GM06990 (cell line): ENCODE results near the gene IFNAR1.
A peak's percentile ranks its signal among the peaks of the same experiment; 100 is the strongest.

ENCODE experiments used
- DNase-seq: peaks from one replicate; pipeline ENCODE4 v3.0.0-alpha.2; 2011; ENCODE audit not compliant: insufficient read length; ENCODE audit errors: extremely low read depth
- H3K27me3 ChIP-seq: replicated peaks from 2 replicates; pipeline ENCODE4 v1.6.0; 2011; ENCODE audit warnings: low read length; ENCODE audit not compliant: control insufficient read depth, insufficient read depth
- H3K36me3 ChIP-seq: 2 replicates; pipeline ENCODE4 v1.5.1; 2011; ENCODE audit warnings: low read length; ENCODE audit not compliant: control insufficient read depth, insufficient read depth
- H3K4me3 ChIP-seq: replicated peaks from 2 replicates; pipeline ENCODE4 v1.5.1; 2011; ENCODE audit warnings: low read depth, mild to moderate bottlenecking, control low read depth, low read length
- TF ChIP-seq, protein P1 (sequence below): IDR thresholded peaks from 2 replicates; pipeline ENCODE4 v1.5.1; 2011; ENCODE audit warnings: low read length, control low read depth, mild to moderate bottlenecking, inconsistent platforms; ENCODE audit not compliant: insufficient read depth, poor library complexity, severe bottlenecking

The IFNAR1 gene

DNA sequence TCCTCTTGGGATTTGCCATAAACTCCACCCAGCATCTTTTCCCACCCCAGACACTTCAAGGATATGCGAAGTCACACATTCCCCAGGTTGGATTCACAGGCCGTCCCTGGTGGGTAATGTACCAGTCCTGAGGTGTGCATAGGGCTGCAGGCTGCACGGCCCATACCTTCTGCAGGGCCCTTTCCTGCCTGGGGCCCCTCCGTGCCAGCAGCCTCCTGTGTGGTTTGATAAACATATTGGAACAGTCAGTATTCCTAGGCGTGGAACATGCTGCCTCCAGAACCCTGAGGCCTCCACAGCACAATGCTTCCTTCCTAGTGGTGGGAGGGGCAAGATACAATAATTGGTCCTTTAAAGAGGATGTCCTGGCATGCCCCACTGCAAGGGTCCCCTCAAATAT lies 32.0 kb upstream of the IFNAR1 start:
- Histone ChIP-seq H3K4me3 (no peak overlapping the region), H3K27me3 (no peaks in the 10 kb centered on the region), H3K36me3 (peaks cover 28% of the 10 kb centered on the region)
- no peak for DNase-seq
- TF ChIP-seq, protein P1, sequence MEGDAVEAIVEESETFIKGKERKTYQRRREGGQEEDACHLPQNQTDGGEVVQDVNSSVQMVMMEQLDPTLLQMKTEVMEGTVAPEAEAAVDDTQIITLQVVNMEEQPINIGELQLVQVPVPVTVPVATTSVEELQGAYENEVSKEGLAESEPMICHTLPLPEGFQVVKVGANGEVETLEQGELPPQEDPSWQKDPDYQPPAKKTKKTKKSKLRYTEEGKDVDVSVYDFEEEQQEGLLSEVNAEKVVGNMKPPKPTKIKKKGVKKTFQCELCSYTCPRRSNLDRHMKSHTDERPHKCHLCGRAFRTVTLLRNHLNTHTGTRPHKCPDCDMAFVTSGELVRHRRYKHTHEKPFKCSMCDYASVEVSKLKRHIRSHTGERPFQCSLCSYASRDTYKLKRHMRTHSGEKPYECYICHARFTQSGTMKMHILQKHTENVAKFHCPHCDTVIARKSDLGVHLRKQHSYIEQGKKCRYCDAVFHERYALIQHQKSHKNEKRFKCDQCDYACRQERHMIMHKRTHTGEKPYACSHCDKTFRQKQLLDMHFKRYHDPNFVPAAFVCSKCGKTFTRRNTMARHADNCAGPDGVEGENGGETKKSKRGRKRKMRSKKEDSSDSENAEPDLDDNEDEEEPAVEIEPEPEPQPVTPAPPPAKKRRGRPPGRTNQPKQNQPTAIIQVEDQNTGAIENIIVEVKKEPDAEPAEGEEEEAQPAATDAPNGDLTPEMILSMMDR, result no peak

DNA sequence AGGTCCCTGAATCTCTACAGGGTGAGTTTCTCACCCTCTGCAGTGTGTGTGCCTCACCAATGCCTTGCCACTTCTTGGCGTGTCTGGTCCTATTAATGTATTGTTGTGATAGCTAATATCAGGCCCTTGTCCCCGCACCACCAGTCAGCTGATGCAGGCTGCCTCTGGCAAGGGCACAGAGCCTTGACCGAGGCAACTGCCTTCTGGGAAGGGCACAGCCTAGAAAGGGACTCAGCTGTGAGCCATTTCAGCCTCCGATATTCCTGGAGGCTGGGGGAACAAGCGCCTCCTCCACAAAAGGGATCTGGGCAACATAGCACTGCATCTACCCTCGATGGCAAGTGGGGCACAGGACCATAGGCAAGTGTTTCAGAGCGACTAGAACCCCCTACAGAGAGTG lies 31.6 kb upstream of the IFNAR1 start:
- no peaks in the 10 kb centered on the region for H3K27me3 ChIP-seq
- TF ChIP-seq, protein P1, result no peak
- DNase-seq, result no peak

DNA sequence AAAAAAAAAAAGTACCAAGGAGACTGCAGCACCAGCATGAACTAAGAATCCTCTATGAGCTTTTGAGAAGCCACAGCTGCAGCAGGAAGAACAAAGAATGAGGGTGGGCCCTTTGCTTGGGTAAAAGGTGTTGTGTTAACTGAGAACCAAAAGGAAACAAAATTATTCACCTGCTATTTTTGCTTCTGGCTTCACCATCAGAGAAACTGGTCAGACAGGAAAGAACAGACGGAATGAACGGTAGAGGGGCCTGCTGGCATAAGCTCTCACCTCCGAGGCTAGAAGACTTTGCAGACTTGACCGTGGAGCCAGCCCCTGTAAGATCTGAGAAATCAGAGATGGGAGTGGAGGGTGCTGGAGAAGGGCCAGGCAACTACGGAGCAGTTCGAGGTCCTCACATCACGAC lies 31.0 kb upstream of the IFNAR1 start:
- no peak for DNase-seq
- H3K36me3 ChIP-seq, result peaks cover 28% of the 10 kb centered on the region
- no peak overlapping the region for H3K4me3 ChIP-seq
- TF ChIP-seq, protein P1, result no peak
- H3K27me3 ChIP-seq, result no peaks in the 10 kb centered on the region

More for the DNA sequence above, 31.6 kb upstream of the IFNAR1 start:
- peaks cover 28% of the 10 kb centered on the region for H3K36me3 ChIP-seq
- H3K4me3 ChIP-seq, result no peak overlapping the region

DNA sequence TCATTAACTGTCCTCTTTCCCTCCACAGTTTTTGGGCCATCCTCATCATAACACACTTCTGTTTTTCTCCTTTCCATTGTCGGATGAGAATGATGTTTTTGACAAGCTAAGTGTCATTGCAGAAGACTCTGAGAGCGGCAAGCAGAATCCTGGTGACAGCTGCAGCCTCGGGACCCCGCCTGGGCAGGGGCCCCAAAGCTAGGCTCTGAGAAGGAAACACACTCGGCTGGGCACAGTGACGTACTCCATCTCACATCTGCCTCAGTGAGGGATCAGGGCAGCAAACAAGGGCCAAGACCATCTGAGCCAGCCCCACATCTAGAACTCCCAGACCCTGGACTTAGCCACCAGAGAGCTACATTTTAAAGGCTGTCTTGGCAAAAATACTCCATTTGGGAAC lies 28.6 kb upstream of the IFNAR1 start:
- H3K36me3 ChIP-seq, result peaks cover 18% of the 10 kb centered on the region
- no peak overlapping the region for H3K4me3 ChIP-seq
- DNase-seq, result peak; percentile 78
- no peaks in the 10 kb centered on the region for H3K27me3 ChIP-seq
- TF ChIP-seq, protein P1, result no peak

DNA sequence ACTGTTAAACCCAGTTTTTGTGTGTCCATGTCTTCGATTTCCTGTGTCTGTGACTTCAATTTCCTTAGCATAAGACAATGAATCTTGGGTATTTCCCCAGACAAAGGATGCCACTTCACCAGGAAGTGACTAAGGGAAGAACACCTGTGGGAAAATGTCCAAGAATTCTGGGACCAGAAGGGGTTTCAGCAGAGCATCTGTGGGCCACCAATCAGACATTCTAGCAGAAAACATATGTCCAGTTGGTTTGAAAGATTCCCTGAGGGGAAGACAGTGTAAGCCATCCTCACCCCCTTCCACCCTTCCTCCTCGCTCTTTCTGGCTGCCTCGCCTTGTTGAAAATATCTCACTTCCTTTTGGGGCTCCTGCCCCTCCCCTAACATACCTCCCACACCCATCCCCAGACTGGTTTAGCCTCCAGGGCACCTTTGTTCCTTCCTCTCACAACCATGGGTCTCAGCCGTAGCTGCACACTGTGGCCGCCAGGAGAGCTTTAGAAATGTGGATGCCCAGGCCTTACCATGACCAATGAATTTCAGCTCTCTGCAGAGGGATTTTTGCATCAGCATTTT lies 25.5 kb upstream of the IFNAR1 start:
- TF ChIP-seq, protein P1, result peak; percentile 48
- peaks cover 6% of the 10 kb centered on the region for H3K36me3 ChIP-seq
- no peaks in the 10 kb centered on the region for H3K27me3 ChIP-seq
- peak; percentile 49 for DNase-seq
- H3K4me3 ChIP-seq, result no peak overlapping the region
